ENCODE data around the gene RHO.

Gene RHO

GRCh38 chr3:129548104-129548965 lies 19.9 kb downstream of the RHO start:
- no peak for TF ChIP-seq CTCF (IDR thresholded peaks at IDR 0.05; ENCODE audit: low read length, missing control alignments)
- no peak overlapping the region for H3K4me3 ChIP-seq (replicated peaks; ENCODE audit: low read depth, low read length)

GRCh38 chr3:129549006-129549800 lies 20.8 kb downstream of the RHO start:
- no peak for TF ChIP-seq CTCF (IDR thresholded peaks at IDR 0.05; ENCODE audit: low read length, missing control alignments)
- no peak overlapping the region for H3K4me3 ChIP-seq (replicated peaks; ENCODE audit: low read depth, low read length)
- peak; percentile 36 for DNase-seq (ENCODE audit: low read depth)

More at GRCh38 chr3:129548104-129548965, 19.9 kb downstream of the RHO start:
- DNase-seq (ENCODE audit: low read depth): no peak

- TF ChIP-seq CTCF (IDR thresholded peaks at IDR 0.05; ENCODE audit: low read length, missing control alignments): no peak
- H3K4me3 ChIP-seq (replicated peaks; ENCODE audit: low read depth, low read length): no peak overlapping the region
- no peak for DNase-seq (ENCODE audit: low read depth)
These were observed 21.4 kb downstream of the RHO start for GRCh38 chr3:129549805-129550204.

- H3K4me3 ChIP-seq (replicated peaks; ENCODE audit: low read depth, low read length): no peak overlapping the region
- no peak for TF ChIP-seq CTCF (IDR thresholded peaks at IDR 0.05; ENCODE audit: low read length, missing control alignments)
- no peak for DNase-seq (ENCODE audit: low read depth)
These were observed 24.0 kb downstream of the RHO start for GRCh38 chr3:129552287-129553050.

GRCh38 chr3:129553171-129553570 lies 24.7 kb downstream of the RHO start:
- H3K4me3 ChIP-seq (replicated peaks; ENCODE audit: low read depth, low read length): no peak overlapping the region
- DNase-seq (ENCODE audit: low read depth): no peak
- no peak for TF ChIP-seq CTCF (IDR thresholded peaks at IDR 0.05; ENCODE audit: low read length, missing control alignments)

- no peak for TF ChIP-seq CTCF (IDR thresholded peaks at IDR 0.05; ENCODE audit: low read length, missing control alignments)
- no peak for DNase-seq (ENCODE audit: low read depth)
- no peak overlapping the region for H3K4me3 ChIP-seq (replicated peaks; ENCODE audit: low read depth, low read length)
These were observed 25.3 kb downstream of the RHO start for GRCh38 chr3:129553719-129554118.

Data from fibroblast of pulmonary artery (primary cell).